GM18870 (cell line): ENCODE results near the gene GRAMD1A.
"Not testable (repeated sequence)": the region's sequence is repeated elsewhere in the genome, so short reads cannot be mapped to it uniquely, and the experiment has no call there.

ENCODE experiments used
- ATAC-seq: cut with Tn5 transposase; IDR thresholded peaks from one replicate; pipeline ENCODE4 v1.9.1; 2021; ENCODE audit warnings: moderate library complexity; ENCODE audit not compliant: unreplicated experiment

The GRAMD1A gene

DNA sequence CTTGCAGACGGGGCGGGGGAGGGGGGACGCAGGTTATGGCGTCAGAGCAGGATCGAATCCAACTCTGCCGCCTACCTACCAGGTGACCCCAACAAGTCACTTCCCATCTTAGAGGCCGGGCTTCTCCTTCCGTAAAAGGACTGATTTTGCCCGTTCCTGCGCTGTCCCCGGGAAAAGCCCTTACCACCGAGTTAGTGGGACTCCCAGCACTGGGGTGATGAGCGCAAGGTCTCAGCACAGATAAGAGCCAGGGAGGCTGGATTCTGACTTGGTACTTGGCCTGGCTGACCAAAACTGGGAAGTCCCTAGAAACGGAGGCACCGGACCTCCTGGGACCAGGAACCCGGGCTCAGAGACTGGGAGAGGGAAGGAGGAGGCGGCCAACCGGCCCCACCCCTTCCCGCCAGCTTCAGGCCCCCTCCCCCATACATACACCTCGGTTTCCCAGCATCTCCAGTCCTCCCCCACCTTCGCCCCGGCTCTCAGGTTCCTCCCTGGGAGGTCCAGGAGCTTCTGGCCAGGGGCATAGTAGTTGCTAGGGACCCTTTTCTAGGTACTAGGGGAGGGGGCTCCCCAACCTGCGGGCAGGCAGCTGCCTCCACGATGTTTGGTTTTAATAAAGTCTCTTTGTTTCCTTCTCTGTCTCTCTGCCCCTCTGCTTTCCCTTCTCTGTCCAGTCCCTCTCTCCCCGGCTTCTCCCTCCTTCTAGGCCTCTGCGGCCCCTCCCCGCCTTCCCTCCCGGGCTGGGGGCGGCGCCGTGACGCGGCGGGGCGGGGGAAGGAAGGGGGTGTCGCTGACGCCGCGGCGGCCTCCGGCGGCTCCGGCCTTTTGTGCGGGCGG, at the start of gene GRAMD1A:
TSS of gene GRAMD1A (plus strand) at position 826 of the 840 bp plus-strand sequence. CDS start 156 bp downstream, outside the sequence.
- no peak for ATAC-seq

DNA sequence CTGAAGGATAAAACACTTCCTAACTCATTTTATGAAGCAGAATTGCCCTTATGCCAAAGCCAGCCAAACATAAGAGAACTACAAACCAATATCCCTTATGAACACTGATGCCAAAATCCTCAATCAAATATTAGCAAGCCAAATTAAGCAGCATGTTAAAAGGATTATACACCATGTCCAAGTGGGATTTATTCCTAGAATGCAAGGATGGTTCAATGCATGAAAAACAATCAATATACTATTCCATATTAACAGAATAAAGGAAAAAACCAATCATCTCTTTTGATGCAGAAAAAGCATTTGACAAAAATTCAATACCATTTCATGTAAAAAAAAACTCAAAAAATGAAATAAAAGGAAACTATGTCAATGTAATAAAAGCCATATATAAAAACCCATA, 47.0 kb upstream of the GRAMD1A start:
- ATAC-seq = no peak

DNA sequence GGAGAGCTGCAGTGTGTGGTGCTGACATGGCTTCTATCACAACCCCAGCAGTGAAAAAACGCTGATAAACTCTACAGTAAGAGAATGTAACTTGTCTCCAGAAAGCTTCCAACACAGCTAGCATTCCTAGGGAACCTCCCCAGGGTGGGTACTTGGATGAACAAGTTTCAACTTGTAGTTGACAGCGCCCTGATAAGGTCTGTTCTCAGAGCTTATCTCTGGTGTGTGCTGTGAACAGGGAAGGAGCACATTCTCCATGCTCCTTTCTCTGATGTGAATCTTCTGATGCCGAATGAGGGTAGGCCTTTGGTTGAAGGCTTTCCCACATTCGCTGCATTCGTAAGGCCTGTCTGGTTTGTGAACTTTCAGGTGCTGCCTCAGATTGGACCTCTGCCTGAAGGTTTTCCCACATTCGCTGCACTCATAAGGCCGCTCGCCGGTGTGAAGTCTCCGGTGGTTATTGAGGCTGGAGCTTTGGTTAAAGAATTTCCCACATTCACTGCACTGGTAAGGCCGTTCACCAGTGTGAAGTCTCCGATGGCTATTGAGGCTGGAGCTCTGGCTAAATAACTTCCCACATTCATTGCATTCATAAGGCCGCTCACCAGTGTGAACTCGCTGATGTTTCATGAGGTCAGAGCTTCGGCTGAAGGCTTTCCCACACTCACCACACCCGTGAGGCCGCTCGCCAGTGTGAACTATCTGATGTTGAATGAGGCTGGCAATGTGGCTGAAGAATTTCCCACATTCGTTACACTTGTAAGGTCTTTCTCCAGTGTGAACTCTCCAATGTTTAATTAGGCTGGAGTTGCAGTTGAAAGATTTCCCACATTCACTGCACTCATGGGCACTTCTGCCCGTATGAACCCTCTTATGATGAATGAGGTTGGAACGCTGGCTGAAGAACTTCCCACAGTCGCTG, 42.0 kb upstream of the GRAMD1A start:
- ATAC-seq = no peak

DNA sequence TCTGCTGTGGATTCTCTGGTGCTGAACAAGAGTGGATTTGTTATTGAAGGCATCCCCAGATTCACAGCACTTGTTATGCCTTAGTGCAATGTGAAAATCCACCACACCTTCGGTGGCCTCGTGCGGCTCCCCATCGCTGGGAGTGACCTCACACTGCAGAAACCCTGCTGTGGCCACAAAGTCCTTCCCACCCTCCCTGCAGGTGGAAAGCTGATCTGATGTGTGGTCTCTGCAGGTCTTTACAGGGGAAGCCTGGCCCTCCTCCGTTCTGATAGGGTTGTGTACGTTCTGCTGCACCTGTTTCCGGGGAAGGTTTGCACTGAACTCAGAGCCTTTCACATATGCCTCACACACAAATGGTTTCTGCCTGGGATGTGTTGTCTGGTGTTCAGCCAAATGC, 41.1 kb upstream of the GRAMD1A start:
- ATAC-seq = no peak

DNA sequence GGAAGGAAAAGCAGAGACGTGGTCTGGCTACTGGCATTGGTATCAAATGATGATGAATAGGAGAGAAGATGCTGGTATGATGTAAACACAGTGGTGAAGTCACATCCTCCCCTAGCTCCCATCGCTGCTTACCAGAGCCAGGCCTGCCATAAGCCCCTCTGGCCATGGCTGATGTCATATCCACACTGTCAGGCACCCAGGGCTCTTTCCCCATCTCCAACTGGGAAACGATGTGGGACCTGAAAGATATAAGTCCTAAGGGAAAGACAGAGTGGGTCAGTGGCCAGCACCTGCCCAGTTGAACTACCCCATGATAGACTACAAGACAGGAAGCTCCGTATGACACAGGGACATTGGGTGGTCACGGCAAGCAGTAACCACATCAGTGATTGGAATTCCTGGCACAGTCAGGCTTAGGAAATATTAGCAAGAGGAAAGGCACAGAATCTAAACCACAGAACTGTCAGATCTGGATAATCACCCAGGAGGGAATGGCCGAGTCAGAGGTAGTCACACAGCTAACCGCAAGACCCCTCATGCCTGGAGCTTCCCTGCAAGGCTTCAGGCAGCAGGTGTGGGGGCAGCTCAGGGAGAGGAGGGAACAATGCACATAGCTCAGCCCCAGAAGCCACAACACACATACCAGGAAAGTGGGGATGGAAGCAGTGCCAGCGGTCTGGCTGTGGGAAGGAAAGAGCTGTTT, 39.9 kb upstream of the GRAMD1A start:
- no peak for ATAC-seq

DNA sequence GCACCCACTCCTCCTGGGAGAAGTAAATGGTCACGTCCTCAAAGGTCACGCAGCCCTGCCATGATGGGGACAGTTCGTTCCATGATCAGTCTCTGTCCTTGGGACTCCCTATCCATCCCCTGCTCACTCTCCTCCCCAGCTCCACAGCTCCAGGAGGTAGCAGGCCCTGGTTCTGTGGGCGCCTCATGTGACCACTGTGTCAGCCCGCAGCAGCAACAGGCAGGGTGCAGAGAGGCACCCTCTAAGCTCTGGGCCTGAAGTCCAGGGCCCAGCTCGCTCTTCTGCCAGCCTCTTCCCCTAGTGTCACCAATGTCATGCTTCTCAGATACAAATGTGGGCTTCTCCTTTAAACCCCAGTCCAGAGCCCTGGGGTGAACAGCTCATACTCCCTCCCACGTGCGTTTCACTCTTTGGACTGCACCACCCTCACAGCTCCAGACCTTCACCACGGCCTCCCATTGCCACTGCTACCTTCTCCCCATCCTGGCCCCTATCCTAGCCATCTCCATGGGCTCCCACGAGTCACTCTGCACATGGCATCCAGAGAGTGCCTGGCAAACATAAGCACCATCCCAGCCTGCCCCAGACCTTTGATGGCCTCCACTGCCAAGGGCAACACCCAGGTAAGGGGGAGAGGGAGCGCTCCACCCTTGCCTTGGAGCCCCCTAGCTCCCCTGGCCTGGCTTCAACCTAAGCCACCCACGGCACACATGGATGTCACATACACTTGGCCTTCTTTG, 39.0 kb upstream of the GRAMD1A start:
- ATAC-seq = no peak

DNA sequence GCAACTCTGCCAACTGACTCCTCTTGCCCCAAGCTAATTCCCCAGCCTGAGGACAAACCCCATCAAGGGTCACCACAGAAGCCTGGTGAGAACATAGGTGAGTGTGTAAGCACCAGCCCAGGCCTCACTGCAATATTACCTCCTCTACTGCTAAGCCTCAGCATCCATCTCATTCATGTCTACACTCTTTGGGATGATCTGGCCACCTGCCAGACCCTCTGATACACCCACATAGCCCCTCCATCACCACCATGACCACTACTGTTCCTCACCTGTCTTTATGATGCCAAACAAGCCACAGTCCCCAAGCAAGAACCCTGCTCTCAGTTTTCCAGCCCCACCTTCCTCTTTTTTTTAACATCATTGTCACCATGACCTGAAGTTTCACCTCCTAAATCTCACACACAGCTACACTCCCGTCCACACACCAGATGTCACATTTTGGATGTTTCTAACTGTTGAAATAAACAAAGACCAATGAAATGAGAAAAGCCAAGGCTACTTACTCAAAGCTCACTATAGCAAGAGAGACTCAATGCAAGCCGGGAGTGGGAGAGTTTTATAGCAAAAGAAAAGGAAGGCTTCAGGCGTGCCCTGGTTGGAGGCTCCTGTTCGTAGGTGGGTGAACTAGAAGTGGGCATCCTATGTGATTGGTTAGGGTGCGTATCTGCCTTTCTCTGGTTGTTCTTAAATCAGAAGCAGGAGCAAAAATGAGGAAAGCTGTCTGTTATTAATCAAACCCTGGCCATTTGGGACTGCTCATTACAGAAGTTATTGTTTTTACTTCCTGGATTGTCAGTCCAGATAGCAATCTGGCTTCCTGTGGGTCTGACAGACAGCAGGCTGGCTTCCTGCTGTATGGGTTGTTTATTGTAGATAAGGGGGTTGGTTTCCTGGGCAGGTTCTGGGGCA, 38.1 kb upstream of the GRAMD1A start:
- ATAC-seq = no peak

DNA sequence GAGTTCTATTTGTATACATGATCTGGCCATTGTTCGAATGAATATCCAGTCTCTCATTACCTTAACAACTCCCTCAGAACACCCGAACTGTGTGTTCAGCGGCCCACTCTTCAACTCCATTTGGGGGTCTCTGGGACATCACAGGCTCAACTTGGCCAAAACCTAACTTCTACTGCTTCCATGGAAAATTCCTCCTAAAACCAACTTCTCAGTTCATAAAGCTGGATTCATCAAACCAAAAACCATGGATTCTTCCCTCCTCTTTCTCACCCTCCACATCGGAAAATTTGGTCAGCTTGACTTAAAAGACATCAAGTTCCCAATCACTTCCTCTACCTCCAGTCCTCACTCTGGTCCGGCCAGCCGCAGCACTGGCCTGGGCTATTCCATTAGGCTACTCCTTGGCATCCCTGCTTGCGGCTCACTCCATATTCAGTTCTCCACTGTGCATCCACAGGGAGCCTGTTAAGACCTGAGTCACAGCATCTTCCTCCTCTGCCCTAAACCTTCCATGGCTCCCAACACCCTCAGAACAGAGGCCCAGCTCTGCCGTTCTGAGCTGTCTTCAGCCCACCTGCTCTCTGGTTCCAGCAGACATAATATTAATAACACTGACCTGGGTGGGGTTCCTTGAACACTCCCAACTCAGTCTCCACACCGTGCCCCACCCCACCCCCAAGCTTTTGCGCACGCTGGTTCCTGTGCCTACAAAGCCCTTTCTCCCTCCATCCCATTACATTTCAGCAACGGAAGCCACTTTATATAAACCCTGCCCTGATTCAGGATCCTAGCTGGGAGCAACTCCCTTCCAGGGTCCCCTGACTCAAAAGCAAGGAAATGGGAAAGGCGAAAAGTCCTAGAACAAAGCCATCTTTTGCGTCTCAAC, 37.2 kb upstream of the GRAMD1A start:
- ATAC-seq = no peak

DNA sequence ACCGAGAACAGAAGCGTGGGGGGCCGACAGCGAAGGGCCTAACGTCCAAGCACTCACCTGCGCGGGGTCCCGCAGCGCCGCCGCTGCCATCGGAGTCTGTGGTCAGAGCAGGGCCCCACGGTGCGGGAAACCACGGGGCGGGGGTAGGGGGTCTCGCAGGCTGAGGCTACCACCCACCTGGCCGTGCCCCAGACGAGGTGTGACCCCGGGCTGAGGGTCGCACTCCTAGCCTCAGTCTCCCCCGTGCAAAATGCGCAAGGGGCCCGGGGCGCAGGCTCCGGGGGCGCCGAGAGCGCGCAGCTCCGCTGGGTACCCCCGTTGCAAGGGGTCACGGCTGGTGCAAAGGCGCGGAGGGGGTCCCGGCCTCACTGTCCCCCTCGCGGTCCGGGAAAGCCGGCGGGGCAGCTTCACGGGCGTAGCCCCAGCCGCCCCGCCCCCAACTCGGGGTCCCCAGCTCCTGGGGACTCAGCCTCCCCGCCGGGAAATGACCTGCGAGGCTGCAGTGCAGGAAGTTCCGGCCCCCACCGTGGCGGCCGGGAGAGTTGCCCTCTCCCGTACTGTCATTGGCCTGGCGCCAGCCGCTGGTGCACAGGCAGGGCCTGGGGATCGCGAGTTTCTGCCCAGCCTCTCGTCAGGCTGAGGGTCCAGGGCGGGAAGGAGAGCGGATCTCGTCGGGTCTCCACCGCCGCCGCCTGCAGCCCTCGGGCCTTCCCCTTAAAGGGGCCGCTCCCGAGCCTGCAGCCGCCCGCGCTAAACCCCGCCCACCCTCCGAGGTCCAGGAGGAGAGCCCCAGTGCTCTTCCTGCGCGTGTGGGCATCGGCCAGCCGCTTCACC, 36.3 kb upstream of the GRAMD1A start, which contains the start of gene ZNF792:
TSS of gene ZNF792 (minus strand) at position 657 of the 834 bp plus-strand sequence. CDS start at position 90, 567 bp downstream.
- ATAC-seq = no peak

DNA sequence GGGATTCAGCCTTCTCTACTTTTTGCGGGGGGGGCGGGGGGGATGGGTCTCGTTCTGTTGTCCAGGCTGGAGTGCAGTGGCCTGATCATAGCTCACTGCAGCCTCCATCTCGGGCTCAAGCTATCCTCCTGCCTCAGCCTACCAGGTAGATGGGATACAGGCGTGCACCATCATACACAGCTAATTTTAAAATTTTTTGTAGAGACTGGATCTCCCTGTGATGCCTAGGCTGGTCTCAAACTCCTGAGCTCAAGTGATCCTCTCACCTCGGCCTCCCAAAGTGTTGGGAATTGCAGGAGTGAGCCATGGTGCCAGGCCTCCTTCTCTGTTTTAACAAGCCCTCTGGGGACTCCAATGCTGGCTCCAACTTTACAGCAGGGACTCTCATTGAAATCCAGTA, 35.5 kb upstream of the GRAMD1A start:
- ATAC-seq = no peak

DNA sequence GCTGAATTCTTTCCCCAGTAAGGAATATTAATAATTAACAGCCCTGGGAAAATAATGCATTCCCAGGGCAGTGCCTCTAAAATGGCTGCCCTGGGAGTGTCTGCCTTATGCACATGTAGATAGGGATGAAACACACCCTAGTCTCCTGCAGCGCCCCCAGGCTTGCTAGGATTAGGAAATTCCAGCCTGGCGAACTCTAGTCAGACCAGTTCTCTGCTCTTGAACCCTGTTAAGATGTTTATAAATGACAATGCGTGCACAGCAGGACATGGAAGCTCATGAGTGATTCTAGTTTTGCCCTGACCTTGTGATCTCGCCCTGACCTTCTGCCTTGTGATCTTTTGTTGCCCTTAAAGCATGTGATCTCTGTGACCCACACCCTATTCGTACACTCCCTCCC, 34.6 kb upstream of the GRAMD1A start:
- not testable (repeated sequence) for ATAC-seq

DNA sequence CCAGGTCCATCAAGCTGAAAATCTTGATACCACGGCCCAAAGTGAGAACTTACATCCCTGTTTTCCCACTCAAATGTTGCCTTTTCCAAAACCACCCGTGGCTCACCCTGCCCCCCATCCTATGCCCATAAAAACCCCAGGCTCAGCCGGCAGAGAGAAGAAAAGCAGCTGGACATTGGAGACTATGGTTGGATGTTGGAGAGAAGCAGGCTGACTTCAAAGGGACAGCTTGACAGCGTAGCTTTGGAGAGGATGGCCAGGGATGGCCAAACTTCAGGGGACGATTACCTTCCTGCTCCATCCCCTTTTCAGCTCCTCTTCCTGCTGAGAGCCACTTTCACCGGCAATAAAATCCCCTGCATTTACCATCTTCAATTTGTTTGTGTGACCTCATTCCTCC, 32.6 kb upstream of the GRAMD1A start:
- ATAC-seq = no peak

DNA sequence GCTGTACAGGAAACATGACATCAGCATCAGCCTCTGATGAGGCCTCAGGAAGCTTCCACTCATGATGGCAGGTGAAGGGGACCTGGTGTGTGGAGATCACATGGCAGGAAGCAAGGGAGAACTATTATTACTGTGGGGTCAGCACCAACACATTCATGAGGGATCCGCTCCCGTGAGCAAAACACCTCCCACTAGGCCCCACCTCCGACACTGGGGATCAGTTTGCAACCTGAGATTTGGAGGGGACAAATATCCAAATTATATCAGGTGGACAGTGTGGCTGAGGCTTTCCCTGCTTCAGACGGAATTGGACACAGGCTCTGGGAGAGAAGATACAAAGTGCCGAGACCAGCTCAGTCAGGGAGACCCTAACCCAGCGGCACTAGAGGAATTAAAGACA, 30.4 kb upstream of the GRAMD1A start:
- no peak for ATAC-seq

DNA sequence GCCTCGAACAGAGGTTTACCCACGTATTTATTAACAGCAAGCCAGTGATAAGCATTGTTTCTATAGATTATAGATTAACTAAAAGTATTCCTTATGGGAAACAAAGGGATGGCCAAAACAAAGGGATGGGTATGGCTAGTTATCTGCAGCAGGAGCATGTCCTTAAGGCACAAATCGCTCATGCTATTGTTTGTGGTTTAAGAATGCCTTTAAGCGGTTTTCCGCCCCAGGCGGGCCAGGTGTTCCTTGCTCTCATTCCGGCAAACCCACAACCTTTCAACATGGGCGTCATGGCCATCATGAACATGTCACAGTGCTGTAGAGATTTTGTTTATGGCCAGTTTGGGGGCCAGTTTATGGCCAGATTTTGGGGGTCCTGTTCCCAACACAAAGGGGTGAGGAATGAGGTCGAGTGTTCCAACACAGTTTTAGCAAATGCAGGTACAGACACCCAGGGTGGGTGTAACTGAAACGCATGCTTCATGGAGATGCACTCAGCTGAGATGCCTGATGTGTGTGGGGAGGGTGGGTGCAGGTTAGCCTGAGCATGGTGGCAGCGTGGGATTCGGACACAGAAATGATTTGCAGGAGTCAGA, 29.8 kb upstream of the GRAMD1A start:
- not testable (repeated sequence) for ATAC-seq

DNA sequence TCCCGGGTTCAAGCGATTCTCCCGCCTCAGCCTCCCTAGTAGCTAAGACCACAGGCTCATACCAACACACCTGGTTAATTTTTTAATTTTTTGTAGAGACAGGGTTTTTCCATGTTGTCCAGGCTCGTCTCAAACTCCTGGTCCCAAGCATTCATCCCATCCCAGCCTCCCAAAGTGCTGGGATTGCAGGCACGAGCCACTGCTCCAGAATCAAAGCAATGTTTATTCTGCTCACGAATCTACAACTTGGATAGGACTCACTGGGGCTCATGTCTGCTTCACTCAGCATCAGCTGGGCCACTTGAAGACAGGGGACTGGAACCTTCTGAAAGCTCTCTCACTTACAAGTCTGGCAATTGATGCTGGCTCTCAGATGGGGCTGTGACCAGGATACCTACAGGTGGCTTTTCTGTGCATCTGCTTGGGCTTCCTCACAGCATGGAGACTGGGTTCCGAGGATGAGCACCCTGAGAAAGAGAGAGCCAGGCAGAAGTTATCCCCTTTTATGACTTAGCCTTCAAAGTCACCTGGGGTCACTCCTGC, 27.9 kb upstream of the GRAMD1A start:
- ATAC-seq = no peak

DNA sequence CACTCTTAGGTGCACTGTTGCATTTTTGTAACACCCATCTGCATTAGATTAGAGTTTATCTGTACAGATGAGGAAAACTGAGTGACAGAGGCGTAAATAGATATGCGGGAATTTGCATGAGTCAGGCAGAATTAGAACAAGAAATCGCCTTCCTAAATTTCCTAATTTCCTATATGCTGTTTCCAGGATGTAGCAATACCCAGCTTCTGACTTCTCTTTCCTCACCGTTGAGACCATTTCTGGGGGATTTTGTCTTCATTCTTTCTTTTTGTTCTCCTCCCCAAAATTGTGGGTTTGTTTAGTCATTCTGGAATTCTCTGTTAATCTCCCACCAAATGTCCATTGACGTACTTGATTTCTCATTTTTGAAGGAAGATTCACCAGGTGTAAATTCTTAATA, 25.5 kb upstream of the GRAMD1A start:
- ATAC-seq = no peak

DNA sequence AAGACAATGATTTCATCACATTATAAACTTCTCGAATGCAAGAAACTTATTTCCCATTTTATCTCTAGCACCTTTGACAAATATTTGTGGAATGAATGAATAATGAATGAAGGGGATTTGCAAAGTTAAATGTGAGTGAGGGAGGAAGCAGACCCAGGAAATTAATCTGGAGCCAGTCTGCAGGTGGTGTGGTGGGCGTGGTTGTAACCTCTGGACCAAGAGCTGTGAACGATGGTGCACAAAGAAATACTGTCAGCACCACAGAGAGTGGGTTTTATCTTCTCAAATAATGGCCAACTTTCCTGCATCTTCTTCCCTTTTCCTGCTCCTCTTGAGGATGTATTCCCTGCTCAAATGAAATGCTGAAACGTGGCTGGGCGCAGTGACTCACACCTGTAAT, 25.1 kb upstream of the GRAMD1A start:
- ATAC-seq = no peak
